HepG2 (cell line): ENCODE measurements around the gene STK24. TPM values are rescaled to one million over a fixed set of nuclear protein-coding genes. Genes with fewer than 3 reads are reported as not detected.
A peak's percentile ranks its signal among the peaks of the same experiment; 100 is the strongest.

Source experiments
- ARID5B ChIP-seq: IDR thresholded peaks from 2 replicates; pipeline ENCODE4 v1.4.0; 2020; ENCODE audit warnings: mild to moderate bottlenecking, missing genetic modification reagents
- ARNT2 ChIP-seq: sonication (generic); formaldehyde crosslinking; IDR thresholded peaks from 2 replicates; pipeline ENCODE4 v1.8.0; 2022; ENCODE audit warnings: mild to moderate bottlenecking, low read depth, missing genetic modification reagents, moderate library complexity
- DRAP1 ChIP-seq: IDR thresholded peaks from 2 replicates; pipeline ENCODE4 v1.6.1; 2016; ENCODE audit warnings: missing genetic modification reagents, missing compliant biosample characterization
- JDP2 ChIP-seq: sonication (generic); formaldehyde crosslinking; IDR thresholded peaks from 2 replicates; pipeline ENCODE4 v1.8.1; 2022; ENCODE audit warnings: missing genetic modification reagents, borderline replicate concordance
- KAT8 ChIP-seq: IDR thresholded peaks from 2 replicates; pipeline ENCODE4 v1.6.1; 2016; ENCODE audit warnings: missing genetic modification reagents, missing compliant biosample characterization
- KDM1A ChIP-seq: IDR thresholded peaks from 2 replicates; pipeline ENCODE4 v1.6.1; 2016; ENCODE audit warnings: missing compliant biosample characterization
- KDM6A ChIP-seq: IDR thresholded peaks from 2 replicates; pipeline ENCODE4 v1.6.1; 2016; ENCODE audit warnings: low read depth
- KMT2B ChIP-seq: IDR thresholded peaks from 2 replicates; pipeline ENCODE4 v1.6.1; 2016; ENCODE audit warnings: missing genetic modification reagents, missing compliant biosample characterization
- MED1 ChIP-seq: sonication (generic); formaldehyde crosslinking; IDR thresholded peaks from 2 replicates; pipeline ENCODE4 v1.4.0; 2020; ENCODE audit warnings: missing genetic modification reagents
- POLR2A ChIP-seq, 2 experiments: IDR thresholded peaks; 2 replicates each; pipeline ENCODE4 v1.6.1; 2011; ENCODE audit warnings: low read depth in 2 of 2, low read length in 2 of 2, mild to moderate bottlenecking in 1 of 2, moderate library complexity in 1 of 2; ENCODE audit not compliant: insufficient read depth in 1 of 2
- POLR2G ChIP-seq: fragments of 200-400 bp; formaldehyde crosslinking; IDR thresholded peaks from 2 replicates; pipeline ENCODE4 v1.6.1; 2018; ENCODE audit warnings: mild to moderate bottlenecking, low read depth, low read length, moderate library complexity
- SAP130 ChIP-seq: IDR thresholded peaks from 2 replicates; pipeline ENCODE4 v1.6.1; 2016; ENCODE audit warnings: low read depth
- TBX2 ChIP-seq: sonication (generic); formaldehyde crosslinking; IDR thresholded peaks from 2 replicates; pipeline ENCODE4 v1.5.0; 2020; ENCODE audit warnings: missing genetic modification reagents, mild to moderate bottlenecking, borderline replicate concordance
- TFAP4 ChIP-seq: sonication (generic); IDR thresholded peaks from 2 replicates; pipeline ENCODE4 v1.6.1; 2016; ENCODE audit warnings: low read depth, borderline replicate concordance
- TFDP2 ChIP-seq: sonication (generic); formaldehyde crosslinking; IDR thresholded peaks from 2 replicates; pipeline ENCODE4 v1.4.0; 2020; ENCODE audit warnings: missing genetic modification reagents
- TGIF2 ChIP-seq: IDR thresholded peaks from 2 replicates; pipeline ENCODE4 v1.6.1; 2016; ENCODE audit warnings: control low read depth, missing compliant biosample characterization
- XRCC5 ChIP-seq: fragments of 200-400 bp; formaldehyde crosslinking; optimal IDR thresholded peaks from 2 replicates; pipeline ENCODE3; 2017; ENCODE audit warnings: mild to moderate bottlenecking, low read length
- ZFP62 ChIP-seq: sonication (generic); formaldehyde crosslinking; IDR thresholded peaks from 2 replicates; pipeline ENCODE4 v1.4.0; 2020; ENCODE audit warnings: missing genetic modification reagents
- ZNF205 ChIP-seq: IDR thresholded peaks from 2 replicates; pipeline ENCODE4 v1.6.1; 2018; ENCODE audit warnings: missing biosample characterization, missing genetic modification reagents
- ZNF225 ChIP-seq: sonication (generic); formaldehyde crosslinking; IDR thresholded peaks from 2 replicates; pipeline ENCODE4 v1.4.0; 2020; ENCODE audit warnings: mild to moderate bottlenecking, missing genetic modification reagents
- ZNF256 ChIP-seq: sonication (generic); formaldehyde crosslinking; conservative IDR thresholded peaks from 2 replicates; pipeline ENCODE4 v1.4.0; 2020; ENCODE audit warnings: missing genetic modification reagents
- ZNF263 ChIP-seq: sonication (generic); formaldehyde crosslinking; IDR thresholded peaks from 2 replicates; pipeline ENCODE4 v1.4.0; 2020; ENCODE audit warnings: missing genetic modification reagents
- ZNF331 ChIP-seq: sonication (generic); formaldehyde crosslinking; IDR thresholded peaks from 2 replicates; pipeline ENCODE4 v1.4.0; 2020; ENCODE audit warnings: missing genetic modification reagents
- ZNF580 ChIP-seq: IDR thresholded peaks from 2 replicates; pipeline ENCODE4 v1.6.1; 2016; ENCODE audit warnings: low read depth, borderline replicate concordance
- ZNF639 ChIP-seq: conservative IDR thresholded peaks from 2 replicates; pipeline ENCODE4 v1.6.1; 2018; ENCODE audit warnings: missing genetic modification reagents
- ZNF841 ChIP-seq: sonication (generic); formaldehyde crosslinking; IDR thresholded peaks from 2 replicates; pipeline ENCODE4 v1.8.1; 2023; ENCODE audit warnings: missing genetic modification reagents, borderline replicate concordance
- polyA plus RNA-seq, 8 experiments: library from polyadenylated mRNA; depleted of rRNA in 3 of 8; stranded (reverse) in 7 of 8; unstranded in 1 of 8; fragments of >200 nt; fragmentation: Illumina TruSeq in 4 of 8; extraction: Trizol in 4 of 8; gene quantifications; 2 replicates each; pipeline versions ENCODE4 v1.2.1 to v1.2.3, GENCODE V29; 2011 to 2016; ENCODE audit warnings: low read depth in 4 of 8, missing spikeins in 1 of 8, mixed read lengths in 1 of 8; ENCODE audit not compliant: insufficient read depth in 1 of 8
- total RNA-seq, 5 experiments: library from RNA; depleted of rRNA; stranded (reverse); fragments of >200 nt; fragmentation: Illumina TruSeq; extraction: Trizol; gene quantifications; 2 replicates each; pipeline ENCODE4 v1.2.3, GENCODE V29; 2016; ENCODE audit warnings: low read depth in 1 of 5

Gene STK24
- total and polyA plus RNA-seq, 2 of the 13 experiments (the other 11 are each of a cell fraction or from before 2014, with no cell fraction given) = 51.3 to 73.0 TPM

GRCh38 chr13:98570929-98571372 lies 6.0 kb downstream of the STK24 start (continued):
- TF ChIP-seq ZNF580 = peak; percentile 41; the same call in 1 of the 2 replicates
- TF ChIP-seq ARNT2 (CRISPR knock-in tag) = no peak
- peak; percentile 66 for TF ChIP-seq SAP130
- no peak for TF ChIP-seq ZNF225 (CRISPR knock-in tag)
- TF ChIP-seq ZNF331 (CRISPR knock-in tag) = peak; percentile 32; the same call in 1 of the 2 replicates
- no peak for TF ChIP-seq KDM1A (CRISPR knock-in tag)
- TF ChIP-seq ZNF256 = no peak
- 0 out of 2 replicates have a peak, but pooled peaks have one; percentile 18 for TF ChIP-seq KAT8 (CRISPR knock-in tag)
- TF ChIP-seq TFDP2 (CRISPR knock-in tag) = no peak
- no peak for TF ChIP-seq KDM6A
- TF ChIP-seq JDP2 (CRISPR knock-in tag) = no peak
- no peak for TF ChIP-seq ZNF841 (CRISPR knock-in tag)
- 0 out of 2 replicates have a peak, but pooled peaks have one; percentile 10 for TF ChIP-seq TFAP4
- peak; percentile 19 for TF ChIP-seq XRCC5
- TF ChIP-seq TGIF2 = peak; percentile 51; the same call in 1 of the 2 replicates
- peak; percentile 76 for TF ChIP-seq ZNF263
- 0 out of 2 replicates have a peak, but pooled peaks have one; percentile 20 for TF ChIP-seq DRAP1
- peak; percentile 50 for TF ChIP-seq MED1 (CRISPR knock-in tag)
- no peak for TF ChIP-seq ZFP62 (CRISPR knock-in tag)
- TF ChIP-seq KMT2B = 0 out of 2 replicates have a peak, but pooled peaks have one; percentile 31
- peak in 1 of 2 experiments; percentile 30; a peak in 1 of 4 replicates for TF ChIP-seq POLR2A (IDR thresholded peaks at IDR 0.05; ENCODE audit: insufficient read depth in 1 of 2, low read depth in 2 of 2, low read length in 2 of 2)
- TF ChIP-seq ARID5B = 0 out of 2 replicates have a peak, but pooled peaks have one; percentile 7
- TF ChIP-seq ZNF639 (CRISPR knock-in tag) = no peak
- TF ChIP-seq ZNF205 (CRISPR knock-in tag) = peak; percentile 86
- TF ChIP-seq TBX2 = no peak
- TF ChIP-seq POLR2G = peak; percentile 61
